HG02642 (cell line): Measurements from ENCODE around the gene PTPN4.
A peak's percentile ranks its signal among the peaks of the same experiment; 100 is the strongest.
"Not testable (repeated sequence)": the region's sequence is repeated elsewhere in the genome, so short reads cannot be mapped to it uniquely, and the experiment has no call there.

Experiments
- ATAC-seq: cut with Tn5 transposase; IDR thresholded peaks from one replicate; pipeline ENCODE4 v1.9.1; 2021; ENCODE audit warnings: mild to moderate bottlenecking; ENCODE audit not compliant: unreplicated experiment, poor library complexity

PTPN4 gene

DNA sequence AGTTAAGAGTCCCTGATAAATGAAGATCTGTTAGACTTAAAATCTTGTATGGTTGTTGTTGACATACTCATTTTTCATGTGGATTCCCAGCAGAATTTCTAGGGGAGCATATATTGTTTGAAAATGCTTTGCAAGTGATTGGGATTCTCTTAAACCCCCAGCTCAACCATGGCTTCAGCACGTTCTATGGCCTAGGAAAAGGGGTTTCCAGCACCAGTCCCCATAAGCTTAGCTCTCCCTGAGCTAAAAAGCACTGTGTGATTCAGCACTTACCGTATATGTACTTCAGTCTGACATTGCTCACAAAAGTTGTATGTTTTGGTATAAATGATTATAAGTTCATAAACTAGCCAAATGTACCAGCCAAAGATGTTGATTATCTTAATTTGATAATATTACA is 173.1 kb downstream of the PTPN4 start:
- ATAC-seq, result no peak

DNA sequence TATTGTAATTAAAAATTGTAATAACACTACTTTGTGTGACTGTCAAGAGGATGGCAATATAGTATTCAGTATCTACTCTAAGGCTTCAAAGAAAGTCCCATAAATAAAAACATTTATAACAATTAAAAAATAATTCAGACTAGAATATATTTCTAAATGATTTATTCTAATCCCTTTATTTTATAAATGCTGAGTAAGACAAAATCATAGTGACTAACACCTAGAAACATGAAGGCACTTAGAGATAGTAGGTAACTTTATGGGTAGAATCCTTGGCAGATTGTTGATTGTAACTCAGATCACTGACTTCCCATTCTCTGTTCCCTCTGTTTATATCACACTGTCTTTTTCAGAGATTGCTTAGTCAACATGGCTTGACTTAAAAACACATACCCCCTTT is 174.6 kb downstream of the PTPN4 start:
- no peak for ATAC-seq

DNA sequence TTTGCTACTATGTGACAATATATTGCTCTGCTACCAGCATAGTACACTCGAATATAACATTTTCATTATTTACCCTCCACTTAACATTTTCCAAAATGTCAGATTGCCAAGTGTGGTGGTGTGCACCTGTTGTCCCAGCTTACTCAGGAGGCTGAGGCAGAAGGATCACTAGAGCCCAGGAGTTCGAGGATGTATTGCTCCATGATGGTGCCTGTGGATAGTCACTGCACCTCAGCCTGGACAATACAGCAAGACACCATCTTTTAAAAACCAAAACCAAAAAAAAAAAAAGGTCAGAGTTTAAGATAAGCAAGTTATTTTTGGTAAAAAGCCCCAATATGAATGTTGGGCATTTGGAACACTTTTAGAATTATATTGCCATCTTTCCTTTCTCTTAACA is 178.0 kb downstream of the PTPN4 start:
- ATAC-seq, result no peak

DNA sequence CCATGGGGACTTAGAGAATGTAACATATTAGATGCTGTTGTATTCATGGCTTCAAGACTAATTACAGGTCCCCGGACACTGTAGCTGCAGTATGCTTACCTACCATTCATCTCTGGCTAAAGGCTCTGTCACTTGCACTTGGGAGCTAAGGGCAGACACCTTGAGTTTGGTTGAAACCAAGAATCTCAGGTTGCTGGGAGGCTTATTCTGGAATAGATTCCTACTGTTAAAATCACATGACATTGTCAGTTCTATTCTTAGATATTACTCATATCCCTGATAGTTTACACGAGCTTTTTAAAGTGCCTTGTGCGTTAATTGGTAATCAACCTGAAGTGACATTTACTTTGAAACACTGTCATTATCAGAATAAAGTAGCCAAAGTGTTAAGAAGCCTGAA is 180.2 kb downstream of the PTPN4 start:
- ATAC-seq, result no peak

DNA sequence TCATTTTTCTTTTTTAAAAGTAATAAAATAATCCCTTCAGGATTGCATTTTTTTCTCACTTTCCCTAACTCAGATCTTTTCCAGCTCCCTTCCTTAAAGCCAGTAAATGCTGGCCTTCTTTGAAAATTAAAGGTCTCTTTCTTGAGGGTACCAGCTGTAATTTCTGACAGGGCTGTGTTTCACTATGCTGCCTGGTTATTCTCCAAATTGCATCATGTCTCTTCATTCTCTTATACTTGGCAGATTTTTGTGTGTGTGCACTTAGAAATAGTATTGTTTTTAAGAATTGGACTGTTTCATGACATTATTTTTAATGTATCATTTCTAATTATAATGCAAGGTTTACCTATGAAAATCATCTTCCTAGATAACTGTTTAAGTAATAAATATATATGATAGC is 181.1 kb downstream of the PTPN4 start:
- no peak for ATAC-seq

DNA sequence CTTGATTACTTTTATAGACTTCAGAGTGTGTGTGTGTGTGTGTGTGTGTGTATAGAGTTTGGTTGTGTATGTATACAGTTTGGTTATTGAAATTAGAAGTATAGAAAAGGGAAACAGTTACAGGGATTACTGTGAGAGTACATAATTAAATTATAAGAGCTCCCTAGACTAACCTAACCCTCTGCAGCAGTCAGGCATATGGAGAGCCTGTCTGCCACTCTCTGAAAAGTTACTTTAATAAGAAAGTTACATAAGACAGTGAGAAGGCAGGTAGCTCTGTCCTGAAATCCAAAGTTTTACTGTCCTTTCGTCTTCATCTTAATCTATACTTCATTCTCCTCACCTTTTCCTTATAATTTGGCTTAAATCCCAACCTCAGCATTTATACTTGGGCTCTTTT is 181.7 kb downstream of the PTPN4 start:
- no peak for ATAC-seq

DNA sequence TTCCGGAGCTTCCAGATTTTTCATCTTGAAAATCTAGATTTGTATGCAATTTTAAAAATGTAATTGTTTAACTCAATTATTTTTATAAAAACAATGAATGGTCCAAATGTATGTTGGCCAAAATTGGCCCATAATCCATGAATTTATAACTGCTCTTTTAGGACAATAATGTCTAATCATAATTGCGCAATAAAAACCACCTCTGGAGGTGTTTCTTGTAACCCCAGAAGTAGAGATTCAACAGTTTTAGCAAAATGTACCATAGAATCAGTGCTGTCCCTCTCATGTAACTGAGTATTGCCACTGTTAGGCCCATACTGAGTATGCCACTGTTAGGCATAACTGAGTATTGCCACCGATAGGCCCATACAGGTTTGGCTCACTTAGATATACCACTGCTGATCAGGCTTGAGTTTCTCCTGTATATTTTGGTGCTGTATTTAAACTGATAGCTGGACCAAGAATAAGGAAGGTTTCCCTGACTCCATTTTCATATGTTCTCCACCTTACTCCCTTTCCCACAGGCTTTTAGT is 182.3 kb downstream of the PTPN4 start:
- ATAC-seq, result no peak

DNA sequence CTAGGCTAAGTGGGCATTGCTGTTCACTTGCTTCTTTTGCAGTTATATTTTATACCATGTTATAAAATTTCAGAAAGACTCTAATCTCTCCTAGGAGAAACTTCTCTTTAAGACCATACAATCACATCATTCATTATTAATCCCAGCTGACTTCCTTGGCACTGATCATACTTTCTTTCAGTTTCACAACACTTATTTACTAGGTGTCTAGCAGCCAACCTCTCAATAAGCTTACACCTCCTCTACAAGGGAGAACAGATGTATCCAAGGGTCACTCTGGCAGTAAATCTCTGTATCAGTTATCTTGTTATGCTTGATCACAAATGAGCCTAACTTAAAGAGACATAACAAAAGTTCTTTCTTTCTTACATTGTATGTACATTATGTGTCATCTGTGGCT is 183.3 kb downstream of the PTPN4 start:
- no peak for ATAC-seq

DNA sequence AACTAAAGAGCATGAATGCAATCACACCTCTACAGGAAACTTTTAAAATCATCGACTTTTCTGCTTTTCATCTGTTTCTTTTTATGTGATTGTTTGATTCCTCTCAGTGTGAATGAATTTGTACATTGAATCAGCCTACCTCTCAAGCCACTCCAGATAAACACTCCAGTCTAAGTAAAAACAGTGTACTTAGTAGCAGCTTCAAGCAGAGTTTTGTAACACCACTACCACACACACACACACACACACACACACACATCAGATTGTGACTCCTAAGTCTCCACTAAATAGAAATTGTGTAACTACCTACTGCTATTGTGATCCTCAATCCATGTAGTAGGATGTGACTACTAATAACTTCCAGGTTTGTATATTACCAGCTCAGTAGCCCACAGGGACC is 187.8 kb downstream of the PTPN4 start:
- ATAC-seq, result no peak

DNA sequence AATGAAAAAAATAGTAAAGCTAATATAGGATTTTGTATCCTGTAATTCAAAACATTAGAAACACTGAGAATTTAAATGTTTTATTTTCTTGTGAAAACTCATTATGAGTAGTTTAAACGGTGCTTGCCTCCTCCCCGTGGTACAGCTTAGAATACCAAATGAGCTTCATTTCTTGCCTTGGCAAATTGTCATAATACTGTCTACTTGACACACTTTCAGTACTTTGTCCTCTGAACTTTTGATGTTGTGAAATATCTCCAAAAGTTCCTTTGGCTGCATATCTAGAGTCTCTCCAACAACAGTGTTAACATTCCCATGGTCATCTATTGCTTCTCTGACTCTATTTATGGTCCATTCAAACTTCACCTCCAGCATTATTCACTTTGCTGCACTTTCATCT is 191.2 kb downstream of the PTPN4 start:
- ATAC-seq, result no peak

DNA sequence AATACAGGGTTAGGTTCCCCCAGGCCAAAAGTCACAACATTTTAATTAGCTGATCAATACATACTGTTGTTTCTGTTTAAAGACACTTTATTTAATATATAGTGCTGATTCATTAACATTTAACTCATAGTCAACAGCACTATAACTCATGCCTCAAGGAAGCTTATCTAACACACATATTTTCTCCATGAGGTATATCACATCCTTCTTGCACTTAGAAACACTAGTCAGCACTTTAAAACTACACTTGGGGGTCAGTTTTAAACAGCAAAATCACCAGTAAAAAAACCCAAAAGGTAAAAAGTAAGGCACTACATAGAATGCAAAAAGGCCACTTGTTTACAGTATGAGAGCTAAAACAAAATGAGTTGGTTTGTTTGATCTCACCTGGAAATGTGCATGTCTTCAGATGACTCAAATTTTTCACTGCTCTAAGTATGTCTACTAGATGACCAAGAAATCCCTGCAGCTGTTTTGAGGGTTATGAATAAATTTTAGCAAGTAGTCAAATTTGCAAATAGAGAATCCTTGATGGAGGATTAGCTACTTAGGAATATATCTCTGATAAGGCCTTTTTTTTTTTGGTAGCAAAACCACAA is 199.0 kb downstream of the PTPN4 start:
- ATAC-seq, result no peak

DNA sequence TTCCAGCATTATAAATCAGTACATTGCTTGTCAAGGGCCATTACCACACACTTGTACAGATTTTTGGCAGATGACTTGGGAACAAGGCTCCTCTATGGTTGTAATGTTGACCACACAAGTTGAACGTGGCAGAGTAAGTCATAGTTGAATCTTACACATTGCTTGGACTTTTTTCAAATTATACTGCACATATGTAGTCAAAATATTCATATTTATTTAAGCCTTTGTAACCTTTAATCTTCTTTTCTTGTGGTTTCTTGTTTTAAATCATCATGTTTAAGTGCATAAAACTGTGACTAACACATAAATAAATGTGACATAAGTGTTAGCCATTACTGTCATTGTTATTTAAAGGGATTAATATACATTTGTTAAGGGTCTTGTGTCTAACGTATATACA is 201.1 kb downstream of the PTPN4 start:
- no peak for ATAC-seq

DNA sequence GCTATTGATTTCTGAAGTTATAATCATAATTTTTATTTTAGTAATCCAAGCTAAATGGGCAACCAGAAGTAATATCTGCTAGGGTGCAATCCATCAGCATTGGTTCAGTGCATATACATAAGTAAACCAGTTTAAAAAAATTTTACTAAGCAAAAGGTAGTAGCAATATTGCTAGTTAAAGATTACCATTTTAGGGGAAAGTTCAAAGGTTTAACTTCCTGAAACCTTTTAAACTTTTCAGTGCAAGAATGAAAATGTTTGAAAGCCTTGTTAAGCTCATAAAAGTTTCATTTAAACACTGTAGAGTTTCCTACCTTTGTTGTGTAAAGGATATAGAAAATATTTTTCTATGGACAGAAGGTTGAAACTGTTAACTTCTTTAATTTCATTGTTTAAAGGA is 222.2 kb downstream of the PTPN4 start:
- ATAC-seq, result no peak

DNA sequence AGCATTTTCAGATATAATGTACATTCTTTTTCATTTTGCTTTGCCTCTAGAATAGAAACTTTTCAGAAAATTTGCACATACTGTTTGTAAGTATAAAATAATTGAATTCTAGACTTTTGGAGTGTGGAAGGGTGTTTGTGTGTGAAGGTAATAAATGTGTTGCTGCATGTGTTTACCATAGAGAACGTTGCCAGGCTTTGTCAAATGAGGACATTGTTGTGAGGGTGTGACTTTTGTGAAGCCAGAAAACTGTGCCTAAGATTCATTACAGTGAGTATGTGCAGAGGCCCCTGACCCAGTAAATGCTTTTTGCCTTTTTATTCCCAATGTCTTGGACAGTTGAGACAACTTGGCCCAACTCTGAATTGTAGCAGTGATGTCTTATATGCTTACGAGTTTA is 222.8 kb downstream of the PTPN4 start:
- ATAC-seq, result no peak

DNA sequence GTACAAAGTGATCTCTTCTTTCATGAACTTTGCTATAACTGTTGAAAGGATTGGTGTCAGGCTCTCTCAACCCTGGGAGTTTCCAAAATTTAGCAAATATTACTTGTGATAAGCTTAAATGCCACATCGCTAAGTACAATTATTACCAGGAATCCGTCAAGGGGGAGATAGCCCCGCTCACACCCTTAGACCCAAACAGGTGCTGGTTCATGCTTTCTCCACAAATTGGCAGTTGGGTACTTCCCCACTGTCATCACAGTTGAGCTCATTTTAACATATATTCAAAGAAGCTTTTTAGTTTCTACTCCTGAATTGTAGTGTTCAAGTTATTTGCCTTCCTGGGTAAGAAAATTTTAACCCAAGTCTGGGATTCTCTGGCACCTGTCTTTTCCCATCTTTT is 223.4 kb downstream of the PTPN4 start:
- no peak for ATAC-seq

DNA sequence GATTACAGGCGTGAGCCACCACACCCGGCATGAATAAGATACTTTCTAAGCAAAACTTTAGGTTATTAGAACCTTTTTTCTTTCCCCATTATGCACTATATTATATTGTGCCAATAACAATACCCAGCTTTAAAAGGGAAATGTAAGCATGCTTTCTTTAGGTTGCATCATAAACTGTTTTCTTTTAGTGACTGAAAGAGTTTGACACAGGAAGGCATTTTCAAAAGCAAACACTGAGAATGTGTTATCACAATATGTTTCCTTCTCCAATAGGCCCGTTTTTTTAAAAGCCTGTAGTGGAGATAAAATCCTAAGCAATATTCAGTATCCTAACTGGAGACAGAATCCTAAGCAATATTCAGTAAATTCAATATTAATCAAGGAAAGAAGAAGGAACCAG is 236.4 kb downstream of the PTPN4 start:
- no peak for ATAC-seq

DNA sequence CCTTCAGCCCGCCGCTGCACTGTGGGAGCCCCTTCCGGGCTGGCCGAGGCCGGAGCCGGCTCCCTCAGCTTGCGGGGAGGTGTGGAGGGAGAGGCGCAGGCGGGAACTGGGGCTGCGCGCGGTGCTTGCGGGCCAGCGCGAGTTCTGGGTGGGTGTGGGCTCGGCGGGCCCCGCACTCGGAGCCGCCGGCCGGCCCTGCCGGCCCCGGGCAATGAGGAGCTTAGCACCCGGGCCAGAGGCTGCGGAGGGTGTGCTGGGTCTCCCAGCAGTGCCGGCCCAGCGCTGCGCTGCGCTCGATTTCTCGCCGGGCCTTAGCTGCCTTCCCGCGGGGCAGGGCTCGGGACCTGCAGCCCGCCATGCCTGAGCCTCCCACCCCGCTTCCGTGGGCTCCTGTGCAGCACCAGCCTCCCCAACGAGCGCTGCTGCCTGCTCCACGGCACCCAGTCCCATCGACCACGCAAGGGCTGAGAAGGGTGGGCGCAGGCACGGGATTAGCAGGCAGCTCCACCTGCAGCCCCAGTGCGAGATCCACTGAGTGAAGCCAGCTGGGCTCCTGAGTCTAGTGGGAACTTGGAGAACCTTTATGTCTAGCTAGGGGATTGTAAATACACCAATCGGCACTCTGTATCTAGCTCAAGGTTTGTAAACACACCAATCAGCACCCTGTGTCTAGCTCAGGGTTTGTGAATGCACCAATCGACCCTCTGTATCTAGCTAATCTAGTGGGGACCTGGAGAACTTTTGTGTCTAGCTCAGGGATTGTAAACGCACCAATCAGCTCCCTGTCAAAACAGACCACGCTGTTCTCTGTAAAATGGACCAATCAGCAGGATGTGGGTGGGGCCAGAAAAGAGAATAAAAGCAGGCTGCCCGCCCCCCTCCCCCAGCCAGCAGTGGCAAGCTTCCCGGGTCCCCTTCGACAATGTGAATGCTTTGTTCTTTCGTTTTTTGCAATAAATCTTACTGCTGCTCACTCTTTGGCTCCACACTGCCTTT is 237.5 kb downstream of the PTPN4 start:
- ATAC-seq, result not testable (repeated sequence)

DNA sequence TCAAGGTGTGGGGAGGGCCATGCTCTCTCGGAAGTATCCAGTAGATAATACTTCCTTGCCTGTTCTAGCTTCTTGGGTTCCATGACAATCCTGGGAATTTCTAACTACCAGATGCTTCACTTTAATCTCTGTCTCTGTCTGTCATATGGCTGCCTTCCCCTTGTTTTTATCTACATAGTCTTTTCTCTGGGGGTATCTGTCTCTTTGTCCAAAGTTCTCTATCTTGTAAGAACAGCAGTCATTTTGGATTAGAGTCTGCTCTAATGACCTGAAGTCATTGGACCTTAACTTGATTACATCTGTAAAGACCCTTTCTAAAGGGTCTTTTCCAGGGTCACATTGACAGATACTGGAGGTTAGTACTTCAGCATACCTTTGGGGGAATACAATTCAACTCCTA is 241.7 kb downstream of the PTPN4 start:
- ATAC-seq, result no peak

DNA sequence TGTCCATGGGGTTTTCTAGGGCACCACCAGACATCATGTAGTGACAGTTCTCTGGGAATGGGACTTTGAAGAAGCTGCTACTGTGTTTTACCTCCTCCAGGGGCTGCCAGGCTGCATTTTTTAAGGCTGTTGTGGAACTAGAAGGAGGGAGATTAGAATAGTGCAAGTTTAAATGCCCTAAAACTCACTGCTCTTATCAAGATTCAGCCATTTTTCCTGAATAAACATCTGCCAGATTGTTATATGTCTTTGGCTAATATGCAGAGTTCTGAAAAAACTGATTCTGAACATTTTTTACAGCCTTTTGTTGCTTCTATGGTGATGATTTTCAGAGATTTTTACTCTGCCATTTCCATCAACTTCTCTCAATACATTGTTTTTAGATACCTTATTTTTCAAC is 244.5 kb downstream of the PTPN4 start:
- no peak for ATAC-seq

DNA sequence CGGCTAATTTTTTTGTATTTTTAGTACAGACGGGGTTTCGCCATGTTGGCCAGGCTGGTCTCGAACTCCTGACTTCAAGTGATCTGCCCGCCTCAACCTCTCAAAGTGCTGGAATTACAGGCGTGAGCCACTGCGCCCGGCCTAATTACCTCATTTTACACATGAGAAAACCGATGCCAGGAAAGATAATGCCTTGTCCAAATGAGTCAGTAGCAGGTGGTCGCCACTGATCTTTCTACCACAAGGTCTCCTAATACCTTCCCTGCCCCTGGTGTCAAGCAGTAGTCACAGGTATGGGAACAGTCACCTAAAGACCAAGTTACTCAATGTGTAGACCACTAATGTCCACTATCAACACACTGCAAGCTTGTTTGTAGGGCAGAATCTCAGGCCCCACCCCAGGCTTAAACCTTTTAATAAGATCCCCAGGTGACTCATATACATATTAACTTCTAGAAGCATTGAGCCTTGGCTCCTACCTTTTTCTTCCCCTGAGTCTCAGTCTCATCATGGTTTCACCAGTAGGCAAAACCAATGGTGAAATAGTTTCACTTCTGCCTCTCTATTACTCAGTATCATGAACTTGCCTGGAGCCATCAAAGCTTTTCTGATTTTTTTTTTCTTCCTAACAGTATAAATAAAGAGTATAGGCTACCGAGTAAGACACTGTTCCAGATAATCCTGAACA is 246.3 kb downstream of the PTPN4 start:
- ATAC-seq, result peak; percentile 88

DNA sequence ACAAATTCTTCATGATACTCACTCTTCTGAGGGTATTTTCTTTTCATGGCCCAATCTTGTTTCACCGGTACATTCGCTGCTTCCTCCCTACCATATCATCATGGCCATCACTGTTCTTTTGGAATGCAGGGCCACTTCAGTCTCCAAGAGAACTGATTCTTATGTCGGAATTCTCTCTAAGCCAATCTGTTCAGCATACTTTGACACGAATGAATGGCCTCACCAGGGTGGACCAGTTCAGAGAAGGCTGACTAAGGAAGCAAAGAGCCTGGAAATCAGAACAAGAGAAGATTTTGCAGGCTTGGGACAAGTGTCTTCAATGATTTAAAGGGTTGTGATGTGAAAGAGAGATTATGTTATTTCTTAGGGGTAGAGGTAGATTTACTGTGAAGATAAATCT is 248.1 kb downstream of the PTPN4 start:
- ATAC-seq, result no peak
